Measurements from ENCODE around the gene CTDSP2.
A peak's percentile ranks its signal among the peaks of the same experiment; 100 is the strongest.
"Not testable (repeated sequence)": the region's sequence is repeated elsewhere in the genome, so short reads cannot be mapped to it uniquely, and the experiment has no call there.

CTDSP2 gene

GRCh38 chr12:57883057-57883456, 36.5 kb upstream of the CTDSP2 start:
- H3K4me3 ChIP-seq (ENCODE audit: low read depth, low read length): no peak overlapping the region
- DNase-seq (ENCODE audit: low read depth): no peak

GRCh38 chr12:57882575-57882974, 36.0 kb upstream of the CTDSP2 start:
- no peak for DNase-seq (ENCODE audit: low read depth)
- H3K4me3 ChIP-seq (ENCODE audit: low read depth, low read length): no peak overlapping the region

GRCh38 chr12:57881475-57881874, 34.9 kb upstream of the CTDSP2 start:
- no peak overlapping the region for H3K4me3 ChIP-seq (ENCODE audit: low read depth, low read length)
- no peak for DNase-seq (ENCODE audit: low read depth)

GRCh38 chr12:57881035-57881434, 34.5 kb upstream of the CTDSP2 start:
- DNase-seq (ENCODE audit: low read depth); H3K4me3 ChIP-seq (ENCODE audit: low read depth, low read length): not testable (repeated sequence)

- H3K4me3 ChIP-seq (ENCODE audit: low read depth, low read length): no peak overlapping the region
- DNase-seq (ENCODE audit: low read depth): no peak
Observed at GRCh38 chr12:57877876-57878275, 31.3 kb upstream of the CTDSP2 start.

GRCh38 chr12:57875753-57876547, 29.4 kb upstream of the CTDSP2 start:
- no peak for DNase-seq (ENCODE audit: low read depth)
- no peak overlapping the region for H3K4me3 ChIP-seq (ENCODE audit: low read depth, low read length)

- no peak overlapping the region for H3K4me3 ChIP-seq (ENCODE audit: low read depth, low read length)
- DNase-seq (ENCODE audit: low read depth): no peak
Observed at GRCh38 chr12:57874166-57875108, 27.9 kb upstream of the CTDSP2 start.

GRCh38 chr12:57872362-57872761, 25.8 kb upstream of the CTDSP2 start:
- DNase-seq (ENCODE audit: low read depth): no peak
- H3K4me3 ChIP-seq (ENCODE audit: low read depth, low read length): no peak overlapping the region

GRCh38 chr12:57869927-57870318, 23.4 kb upstream of the CTDSP2 start:
- DNase-seq (ENCODE audit: low read depth): no peak
- no peak overlapping the region for H3K4me3 ChIP-seq (ENCODE audit: low read depth, low read length)

- no peak overlapping the region for H3K4me3 ChIP-seq (ENCODE audit: low read depth, low read length)
- DNase-seq (ENCODE audit: low read depth): no peak
Observed at GRCh38 chr12:57869298-57869926, 22.9 kb upstream of the CTDSP2 start.

GRCh38 chr12:57868851-57869268, 22.3 kb upstream of the CTDSP2 start:
- DNase-seq (ENCODE audit: low read depth): no peak

GRCh38 chr12:57868221-57868620, 21.7 kb upstream of the CTDSP2 start:
- DNase-seq (ENCODE audit: low read depth): no peak
- H3K4me3 ChIP-seq (ENCODE audit: low read depth, low read length): no peak overlapping the region

More at GRCh38 chr12:57868851-57869268, 22.3 kb upstream of the CTDSP2 start:
- no peak overlapping the region for H3K4me3 ChIP-seq (ENCODE audit: low read depth, low read length)

- H3K4me3 ChIP-seq (ENCODE audit: low read depth, low read length): no peak overlapping the region
- no peak for DNase-seq (ENCODE audit: low read depth)
Observed at GRCh38 chr12:57866308-57867019, 19.9 kb upstream of the CTDSP2 start.

- peak overlapping the region; percentile 45 for H3K4me3 ChIP-seq (ENCODE audit: low read depth, low read length)
- no peak for DNase-seq (ENCODE audit: low read depth)
Observed at GRCh38 chr12:57865084-57865751, 18.7 kb upstream of the CTDSP2 start.

GRCh38 chr12:57864442-57865083, 18.0 kb upstream of the CTDSP2 start:
- peak overlapping the region; percentile 45 for H3K4me3 ChIP-seq (ENCODE audit: low read depth, low read length)
- no peak for DNase-seq (ENCODE audit: low read depth)

- H3K4me3 ChIP-seq (ENCODE audit: low read depth, low read length): no peak overlapping the region
- DNase-seq (ENCODE audit: low read depth): no peak
Observed at GRCh38 chr12:57863676-57864075, 17.1 kb upstream of the CTDSP2 start.

- H3K4me3 ChIP-seq (ENCODE audit: low read depth, low read length): no peak overlapping the region
- DNase-seq (ENCODE audit: low read depth): no peak
Observed at GRCh38 chr12:57861967-57862366, 15.4 kb upstream of the CTDSP2 start.

- not testable (repeated sequence) for DNase-seq (ENCODE audit: low read depth); H3K4me3 ChIP-seq (ENCODE audit: low read depth, low read length)
Observed at GRCh38 chr12:57860883-57861282, 14.4 kb upstream of the CTDSP2 start.

Measured in skeletal muscle cell (primary cell).